Prostate gland (tissue), 2 donors: ENCODE data around the gene MLPH.

Source experiments
- POLR2A ChIP-seq: fragments of 450-650 bp; IDR thresholded peaks from one replicate; pipeline ENCODE4 v1.6.1; 2016; ENCODE audit warnings: antibody characterized with exemption, mild to moderate bottlenecking
- POLR2AphosphoS5 ChIP-seq: sonication (generic); formaldehyde crosslinking; IDR thresholded peaks from one replicate; pipeline ENCODE4 v1.6.1; 2017; ENCODE audit warnings: antibody characterized with exemption
- TF ChIP-seq, protein P1 (sequence below), 4 experiments: fragments of 200-600 bp in 2 of 4; fragments of 450-650 bp in 2 of 4; sonication (generic) in 2 of 4; IDR thresholded peaks; 1 replicate in 3 of 4; 2 replicates in 1 of 4; pipeline ENCODE4 v1.5.1; 2016 to 2019; ENCODE audit warnings: antibody characterized with exemption in 4 of 4, mild to moderate bottlenecking in 2 of 4, moderate library complexity in 2 of 4

DNA sequence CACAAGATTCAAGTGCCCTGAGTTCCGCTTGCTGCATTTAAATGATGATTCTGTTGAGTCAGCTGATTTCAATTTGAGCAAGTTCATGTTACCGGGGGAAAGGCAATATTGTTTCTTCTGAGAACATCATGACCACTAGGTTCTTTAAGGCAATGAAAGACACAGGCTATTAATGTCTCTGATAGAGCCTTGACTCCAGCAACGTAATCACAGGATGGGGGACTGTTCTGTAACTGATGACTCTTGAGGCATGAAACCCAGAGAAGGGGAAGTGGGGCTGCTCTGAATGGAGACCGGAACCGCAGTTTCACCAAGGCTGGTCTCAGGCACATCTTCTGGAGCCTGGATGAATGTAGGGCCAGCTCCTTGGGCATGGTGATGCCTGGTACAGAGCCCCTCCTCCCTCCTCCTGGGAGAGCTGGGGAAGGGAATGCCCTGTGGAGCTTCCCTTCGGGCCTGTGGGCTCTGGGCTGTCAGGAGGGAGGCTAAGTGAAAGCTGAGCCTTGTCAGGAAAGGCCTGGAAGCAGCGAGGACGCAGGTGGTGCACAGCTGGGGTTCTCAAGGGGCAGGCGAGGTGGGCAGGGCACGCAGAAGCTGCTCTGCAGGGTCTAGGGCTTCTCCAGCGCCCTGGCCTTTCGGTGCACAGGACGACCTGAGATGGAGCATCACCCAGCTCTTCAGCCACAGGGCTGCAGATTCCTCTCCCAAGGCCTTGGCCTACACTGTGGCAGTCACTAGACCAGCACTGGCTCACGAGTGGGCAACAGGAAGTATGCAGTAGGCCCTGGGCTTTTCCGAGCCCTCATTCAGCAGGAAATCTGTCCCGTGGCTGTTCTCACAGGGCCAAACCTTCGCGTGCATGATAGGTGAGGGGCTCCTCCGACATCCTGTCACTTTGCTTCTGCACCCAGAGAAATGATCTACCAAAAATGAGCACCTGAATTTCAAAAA, 42.7 kb downstream of the MLPH start:
- TF ChIP-seq POLR2A = no peak
- TF ChIP-seq, protein P1, sequence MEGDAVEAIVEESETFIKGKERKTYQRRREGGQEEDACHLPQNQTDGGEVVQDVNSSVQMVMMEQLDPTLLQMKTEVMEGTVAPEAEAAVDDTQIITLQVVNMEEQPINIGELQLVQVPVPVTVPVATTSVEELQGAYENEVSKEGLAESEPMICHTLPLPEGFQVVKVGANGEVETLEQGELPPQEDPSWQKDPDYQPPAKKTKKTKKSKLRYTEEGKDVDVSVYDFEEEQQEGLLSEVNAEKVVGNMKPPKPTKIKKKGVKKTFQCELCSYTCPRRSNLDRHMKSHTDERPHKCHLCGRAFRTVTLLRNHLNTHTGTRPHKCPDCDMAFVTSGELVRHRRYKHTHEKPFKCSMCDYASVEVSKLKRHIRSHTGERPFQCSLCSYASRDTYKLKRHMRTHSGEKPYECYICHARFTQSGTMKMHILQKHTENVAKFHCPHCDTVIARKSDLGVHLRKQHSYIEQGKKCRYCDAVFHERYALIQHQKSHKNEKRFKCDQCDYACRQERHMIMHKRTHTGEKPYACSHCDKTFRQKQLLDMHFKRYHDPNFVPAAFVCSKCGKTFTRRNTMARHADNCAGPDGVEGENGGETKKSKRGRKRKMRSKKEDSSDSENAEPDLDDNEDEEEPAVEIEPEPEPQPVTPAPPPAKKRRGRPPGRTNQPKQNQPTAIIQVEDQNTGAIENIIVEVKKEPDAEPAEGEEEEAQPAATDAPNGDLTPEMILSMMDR (IDR thresholded peaks at IDR 0.05) = no peak
- no peak for TF ChIP-seq POLR2AphosphoS5
